DMS53 (cell line): ENCODE data around the gene PPFIA4.

Experiments
- DNase-seq: peaks from one replicate; lab custom pipeline; 2025; lab: John Stamatoyannopoulos, UW

PPFIA4 gene

DNA sequence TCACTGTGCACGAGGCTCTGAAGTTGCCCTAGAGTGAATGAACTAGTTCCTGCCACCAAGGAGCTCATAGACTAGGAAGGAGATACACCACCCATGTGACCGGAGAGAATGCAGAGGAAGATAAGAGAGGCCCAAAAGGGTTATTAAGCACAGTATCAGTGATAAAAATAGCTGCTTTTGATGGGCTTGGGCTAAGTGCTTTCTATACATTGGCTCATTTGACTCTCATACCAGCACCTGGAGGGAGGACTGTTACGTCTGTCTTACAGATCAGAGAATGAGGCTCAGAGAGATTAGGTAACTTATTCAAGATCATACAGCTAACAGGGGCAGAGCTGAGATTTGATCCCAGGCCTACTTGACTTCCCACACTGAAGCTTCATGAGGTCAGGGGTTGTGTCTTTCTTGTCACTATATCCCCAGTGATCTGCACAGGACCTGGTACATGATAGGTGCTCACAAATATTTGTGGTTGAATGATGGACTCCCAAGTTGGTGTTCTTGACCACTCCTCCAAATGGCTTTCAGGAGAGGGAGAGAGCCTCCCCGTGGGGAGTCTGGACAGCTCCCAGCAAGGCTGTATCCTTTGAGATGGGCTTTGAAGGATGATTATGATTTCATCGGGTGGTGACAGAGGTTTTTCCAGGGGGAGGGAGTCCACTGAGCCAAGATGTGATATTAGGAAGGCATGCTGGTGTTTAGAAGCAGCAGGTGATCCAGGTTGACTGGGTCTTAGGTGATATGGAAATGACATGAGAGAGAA lies 14.4 kb downstream of the PPFIA4 start:
- no peak for DNase-seq

DNA sequence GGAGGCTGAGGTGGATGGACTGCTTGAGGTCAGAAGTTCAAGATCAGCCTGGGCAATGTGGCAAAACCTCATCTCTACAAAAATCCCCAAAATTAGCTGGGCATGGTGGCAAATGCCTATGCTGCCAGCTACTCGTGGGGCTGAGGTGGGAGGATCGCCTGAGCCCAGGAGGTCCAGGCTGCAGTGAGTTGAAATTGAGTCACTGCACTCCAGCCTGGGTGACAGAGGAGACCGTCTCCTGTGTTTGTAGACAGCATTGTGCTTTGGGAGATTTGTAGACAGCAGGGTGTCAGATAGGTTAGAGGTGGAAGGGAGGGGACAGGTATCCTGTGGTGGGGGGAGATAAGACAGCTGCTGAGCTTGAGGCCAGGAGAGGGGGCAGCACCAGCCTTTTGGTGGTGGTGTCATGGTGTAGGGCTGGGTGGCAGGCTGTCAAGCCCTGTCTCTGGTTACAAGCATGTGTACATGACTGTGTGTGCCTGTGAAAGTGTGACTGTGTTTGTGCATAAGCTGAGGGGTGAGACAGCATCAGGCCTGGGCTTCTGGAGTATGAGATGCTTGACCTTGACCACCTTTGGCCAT lies 15.2 kb downstream of the PPFIA4 start:
- DNase-seq = no peak

DNA sequence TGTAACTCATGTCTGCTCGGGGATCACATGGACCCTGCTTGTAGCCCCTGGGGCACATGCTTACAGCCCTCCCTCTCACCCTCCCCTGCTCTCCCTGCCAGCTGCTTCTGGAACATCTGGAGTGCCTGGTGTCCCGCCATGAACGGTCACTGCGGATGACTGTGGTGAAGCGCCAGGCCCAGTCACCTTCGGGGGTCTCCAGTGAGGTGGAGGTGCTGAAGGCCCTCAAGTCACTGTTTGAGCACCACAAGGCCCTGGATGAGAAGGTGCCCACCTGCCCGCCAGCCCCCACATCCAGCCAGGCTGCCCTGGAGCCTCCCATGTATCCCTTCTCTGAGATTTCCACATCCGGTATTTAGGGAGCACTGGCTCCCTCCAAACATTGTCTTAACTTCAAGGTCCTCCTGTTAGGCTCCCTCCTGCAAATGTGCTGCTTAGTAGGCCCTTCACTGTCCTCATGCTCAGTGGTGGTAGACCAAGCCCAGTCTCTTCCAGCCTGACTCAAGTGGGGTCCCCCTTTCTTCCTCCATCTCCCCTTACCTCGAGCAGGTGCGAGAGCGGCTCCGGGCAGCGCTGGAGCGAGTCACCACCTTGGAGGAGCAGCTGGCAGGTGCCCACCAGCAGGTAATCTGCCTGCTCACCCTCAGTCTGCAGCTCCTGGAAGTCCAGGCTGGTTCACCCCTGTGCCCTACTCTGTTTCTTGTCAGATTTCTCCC lies 17.7 kb downstream of the PPFIA4 start:
- DNase-seq = no peak

DNA sequence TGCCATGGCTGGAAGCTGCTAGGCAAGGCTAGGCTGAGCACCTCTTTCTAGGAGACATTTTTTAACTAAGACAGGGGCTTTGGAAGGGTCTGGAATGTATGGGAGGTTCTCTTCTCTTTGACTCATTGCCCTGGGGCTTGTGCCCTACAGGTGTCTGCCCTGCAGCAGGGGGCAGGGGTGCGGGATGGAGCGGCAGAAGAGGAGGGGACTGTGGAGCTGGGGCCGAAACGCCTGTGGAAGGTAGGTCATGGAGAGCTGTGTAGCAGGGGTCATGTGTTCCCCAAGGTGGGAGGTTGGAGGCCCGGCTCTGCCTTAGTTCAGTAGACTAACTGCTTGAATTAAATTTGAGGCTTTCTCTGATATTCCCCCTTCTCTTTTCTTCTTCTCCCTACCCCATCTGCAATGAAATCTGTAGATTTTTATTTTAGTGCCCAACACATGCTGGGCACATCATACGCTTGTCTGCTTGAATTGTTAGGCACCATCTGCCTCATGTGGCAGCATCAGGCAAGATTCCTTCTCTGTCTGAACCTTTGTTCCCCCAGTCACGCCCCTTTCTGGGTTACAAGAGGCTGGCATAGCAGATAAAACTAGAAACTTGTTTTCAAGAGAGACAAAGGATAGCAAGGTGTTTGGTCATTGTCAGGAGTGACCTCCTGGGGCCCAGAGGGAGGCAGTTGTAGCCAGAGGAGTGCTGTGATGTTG lies 18.4 kb downstream of the PPFIA4 start:
- DNase-seq = no peak

DNA sequence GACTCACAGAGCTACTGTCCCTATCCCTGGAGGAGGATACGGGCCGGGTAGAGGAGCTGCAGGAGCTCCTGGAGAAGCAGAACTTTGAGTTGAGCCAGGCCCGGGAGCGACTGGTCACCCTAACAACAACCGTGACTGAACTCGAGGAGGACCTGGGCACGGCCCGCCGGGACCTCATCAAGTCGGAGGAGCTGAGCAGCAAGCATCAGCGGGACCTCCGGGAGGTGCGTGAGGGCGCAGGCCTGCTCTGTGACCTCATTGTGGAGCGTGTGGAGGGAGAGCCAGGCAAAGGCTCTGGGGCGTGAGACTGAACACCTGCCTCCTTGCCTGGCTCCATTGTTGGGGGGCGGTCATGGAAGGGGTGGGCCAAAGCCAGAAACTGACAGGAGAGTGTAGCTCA lies 19.0 kb downstream of the PPFIA4 start:
- no peak for DNase-seq

DNA sequence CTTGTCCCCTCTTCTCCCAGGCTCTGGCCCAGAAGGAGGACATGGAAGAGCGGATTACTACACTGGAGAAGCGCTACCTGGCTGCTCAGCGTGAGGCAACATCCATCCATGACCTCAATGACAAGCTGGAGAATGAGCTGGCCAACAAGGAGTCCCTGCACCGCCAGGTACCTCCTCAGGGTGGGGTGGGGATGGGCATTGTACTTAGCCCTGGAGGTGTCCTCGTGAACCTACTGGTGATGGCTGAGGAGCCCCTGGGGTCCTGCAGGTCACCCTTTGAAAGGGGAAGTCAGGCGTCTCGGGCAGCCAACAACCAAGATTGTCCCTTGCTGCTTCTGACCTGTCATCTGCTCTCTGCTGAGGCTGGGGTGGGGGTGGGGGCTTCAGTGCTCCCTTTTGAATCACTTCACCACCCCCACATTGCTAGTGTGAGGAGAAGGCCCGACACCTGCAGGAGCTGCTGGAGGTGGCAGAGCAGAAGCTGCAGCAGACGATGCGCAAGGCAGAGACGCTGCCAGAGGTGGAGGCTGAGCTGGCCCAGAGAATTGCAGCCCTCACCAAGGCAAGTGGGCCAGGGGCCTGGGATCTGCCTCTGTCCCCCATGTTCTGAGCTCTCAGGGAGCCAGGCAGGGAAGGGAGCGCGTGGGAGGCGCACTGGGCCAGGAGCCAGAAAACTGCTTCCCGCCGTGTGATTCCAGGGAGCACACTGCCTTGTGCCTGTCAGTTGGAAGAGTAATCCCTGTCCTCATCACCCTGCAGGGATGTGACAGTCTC lies 19.7 kb downstream of the PPFIA4 start:
- DNase-seq = no peak

DNA sequence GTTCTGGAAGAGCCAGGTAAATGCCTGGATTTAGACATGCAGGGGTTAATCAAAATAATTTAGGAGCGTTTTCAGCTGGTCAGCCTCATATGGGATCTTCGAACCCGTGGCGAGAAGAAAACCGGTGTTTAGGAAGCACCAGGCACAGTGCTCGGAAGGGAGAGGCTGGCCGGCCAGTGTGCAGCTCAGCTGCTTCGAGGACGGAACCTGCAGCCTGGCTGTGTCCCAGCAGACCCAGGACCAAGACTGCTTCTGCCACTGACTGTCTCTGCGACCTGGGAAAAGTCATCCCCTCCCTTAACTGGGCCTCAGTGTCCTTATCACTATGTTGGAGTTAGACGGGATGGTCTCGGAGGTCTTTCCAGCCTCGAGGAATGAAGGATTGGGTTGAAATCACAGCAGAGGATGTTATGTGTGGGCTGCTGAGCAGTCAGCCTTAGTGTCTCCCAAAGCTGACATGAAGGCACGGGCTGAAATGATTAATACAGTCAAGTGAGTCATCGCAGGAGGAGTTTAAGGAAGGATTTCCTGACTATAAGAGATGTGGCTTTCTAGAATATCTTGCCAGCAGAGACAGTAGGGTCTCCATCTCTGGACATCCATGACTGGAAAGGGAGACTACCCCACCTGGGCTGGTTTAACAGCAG lies 20.8 kb downstream of the PPFIA4 start:
- peak; percentile 43 for DNase-seq

DNA sequence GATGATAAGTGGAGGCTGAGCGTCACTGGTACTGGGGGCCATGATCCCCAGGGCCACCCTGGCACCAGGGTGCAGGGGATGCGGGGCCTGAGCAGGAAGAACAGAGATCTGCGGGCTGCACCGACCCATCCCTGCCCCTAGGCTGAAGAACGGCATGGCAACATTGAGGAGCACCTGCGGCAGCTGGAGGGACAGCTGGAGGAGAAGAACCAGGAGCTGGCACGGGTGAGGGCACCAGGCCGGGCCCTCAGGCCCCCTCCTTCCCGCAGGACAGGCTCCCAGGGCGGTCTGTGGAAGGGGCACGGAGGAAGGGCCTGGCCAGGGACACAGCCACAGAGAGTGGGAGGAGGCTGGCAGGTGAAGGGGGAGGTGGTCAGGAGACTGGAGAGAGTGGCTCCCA lies 21.8 kb downstream of the PPFIA4 start:
- DNase-seq = no peak

DNA sequence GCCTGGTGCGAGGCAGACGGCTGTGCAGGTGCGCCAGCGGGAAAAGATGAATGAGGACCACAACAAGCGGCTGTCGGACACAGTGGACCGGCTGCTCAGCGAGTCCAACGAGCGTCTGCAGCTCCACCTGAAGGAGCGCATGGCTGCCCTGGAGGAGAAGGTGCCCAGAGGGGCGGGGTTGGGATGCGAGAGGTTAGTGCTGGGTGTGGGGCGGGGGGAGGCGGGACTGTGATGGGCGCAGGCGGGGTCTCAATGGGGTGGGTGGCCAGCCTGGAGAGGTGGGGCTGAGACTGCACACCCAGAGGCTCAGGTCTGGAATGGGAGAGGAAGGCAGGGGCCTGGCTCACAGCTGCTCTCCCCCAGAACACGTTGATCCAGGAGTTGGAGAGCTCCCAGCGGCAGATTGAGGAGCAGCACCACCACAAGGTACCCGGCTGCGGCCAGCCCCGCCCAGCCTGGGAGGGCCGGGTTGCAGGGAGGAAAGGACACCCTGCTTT lies 22.3 kb downstream of the PPFIA4 start:
- DNase-seq = no peak

DNA sequence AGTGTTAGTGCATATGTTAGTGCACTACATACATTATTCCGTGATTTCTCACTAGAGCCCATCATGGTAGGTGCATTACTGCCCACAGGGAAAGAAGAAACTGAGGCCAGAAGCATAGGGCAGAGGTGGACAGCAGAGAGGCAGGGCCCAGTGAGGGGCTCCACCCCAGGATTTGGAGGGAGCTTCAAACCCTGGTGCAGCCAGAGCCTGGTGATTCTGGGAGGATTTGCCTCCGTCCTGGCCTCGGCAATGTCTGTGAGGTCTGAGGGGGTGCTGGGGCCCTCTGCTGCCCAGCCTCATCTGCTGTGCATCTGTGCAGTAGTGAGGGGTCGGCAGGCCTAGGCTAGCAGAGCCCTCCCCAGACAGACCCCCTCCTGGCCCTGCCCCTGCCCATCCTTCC lies 22.8 kb downstream of the PPFIA4 start:
- DNase-seq = no peak

DNA sequence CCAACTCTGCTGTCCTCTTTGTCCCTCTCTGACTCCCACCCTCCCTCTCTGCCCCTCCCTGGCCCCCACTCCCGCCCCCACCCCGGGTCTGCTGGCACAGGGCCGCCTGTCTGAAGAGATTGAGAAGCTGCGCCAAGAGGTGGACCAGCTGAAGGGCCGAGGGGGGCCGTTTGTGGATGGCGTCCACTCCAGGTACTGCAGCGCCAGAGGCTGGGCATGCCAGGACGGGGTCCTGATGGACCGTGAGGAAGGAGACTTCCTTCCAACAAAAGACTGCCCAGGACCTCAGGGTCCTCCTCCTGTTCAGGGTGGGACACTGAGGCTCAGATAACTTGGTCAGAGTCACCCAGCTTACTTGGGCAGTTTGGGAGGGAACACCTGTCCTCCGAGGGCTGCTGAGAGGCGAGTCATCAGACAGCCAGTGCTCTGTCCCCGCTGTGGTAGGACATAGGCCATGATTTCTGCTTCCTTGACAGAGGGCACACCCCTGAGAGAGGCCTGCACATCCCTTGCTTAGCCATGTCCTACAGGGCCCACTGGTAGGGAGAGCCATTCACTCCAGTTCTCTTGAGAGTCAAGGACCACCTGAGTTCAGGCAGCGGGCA lies 23.4 kb downstream of the PPFIA4 start:
- peak; percentile 23 for DNase-seq

DNA sequence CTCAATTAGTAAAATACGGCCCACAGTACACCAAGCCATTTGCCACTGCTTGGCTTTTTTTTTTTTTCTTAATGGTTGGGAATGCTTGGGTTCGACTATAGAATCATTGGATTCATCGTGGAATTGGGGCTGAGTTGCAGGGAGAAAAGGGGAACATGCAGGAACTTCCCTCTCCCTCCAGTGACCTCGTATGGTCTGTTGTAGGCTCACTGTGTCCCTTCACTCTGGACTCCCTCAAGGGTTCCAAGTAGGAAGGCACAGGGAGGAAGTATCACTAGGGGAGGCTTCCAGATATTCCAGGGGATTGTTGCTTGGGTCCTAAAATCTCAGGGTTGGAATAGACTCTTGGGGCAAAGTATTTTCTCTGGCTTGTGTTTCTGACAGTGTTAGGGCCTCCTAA lies 24.5 kb downstream of the PPFIA4 start:
- no peak for DNase-seq

DNA sequence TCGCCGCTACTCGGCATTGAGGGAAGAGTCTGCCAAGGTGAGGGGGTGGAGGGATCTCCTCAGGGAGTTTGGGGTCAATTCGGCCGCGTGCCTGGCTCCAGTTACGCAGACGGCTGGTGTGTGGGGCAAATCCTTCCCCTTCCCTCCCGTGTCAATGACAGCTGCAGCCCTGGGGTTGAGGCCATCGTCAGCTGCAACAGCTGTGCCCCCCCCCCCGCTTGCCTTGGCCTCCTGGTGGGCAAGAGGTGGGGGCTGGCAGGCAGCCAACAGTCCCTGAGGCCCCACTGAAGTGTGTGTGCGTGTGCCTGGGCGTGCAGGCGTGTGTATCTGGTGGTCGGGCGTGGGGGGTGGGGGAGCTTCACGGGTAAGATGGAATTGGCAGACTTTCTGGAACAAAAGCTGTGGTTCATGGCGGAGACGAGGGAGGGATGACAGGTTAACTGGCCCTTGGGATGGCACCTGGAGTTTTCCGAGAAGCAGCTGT lies 25.6 kb downstream of the PPFIA4 start:
- DNase-seq = no peak

DNA sequence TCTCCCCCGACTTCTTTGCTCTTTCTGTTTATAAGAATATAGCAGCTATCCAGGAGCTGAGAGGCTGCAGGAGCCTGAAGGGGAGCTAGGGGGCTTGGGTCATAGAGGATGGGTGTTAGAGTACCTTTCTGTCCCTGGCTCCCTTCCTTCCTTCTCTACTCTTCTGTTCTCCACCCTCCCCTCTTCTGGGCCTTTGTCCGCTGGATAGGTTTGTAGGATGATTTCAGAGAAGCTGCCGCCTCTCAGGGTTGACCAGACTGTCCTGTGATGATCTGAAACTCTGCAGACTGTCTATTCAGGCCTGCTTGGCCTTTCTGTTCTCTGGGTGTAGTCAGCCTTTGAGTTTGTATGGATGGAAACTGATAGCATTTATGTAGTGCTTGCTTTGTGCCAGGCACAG lies 26.3 kb downstream of the PPFIA4 start:
- no peak for DNase-seq

DNA sequence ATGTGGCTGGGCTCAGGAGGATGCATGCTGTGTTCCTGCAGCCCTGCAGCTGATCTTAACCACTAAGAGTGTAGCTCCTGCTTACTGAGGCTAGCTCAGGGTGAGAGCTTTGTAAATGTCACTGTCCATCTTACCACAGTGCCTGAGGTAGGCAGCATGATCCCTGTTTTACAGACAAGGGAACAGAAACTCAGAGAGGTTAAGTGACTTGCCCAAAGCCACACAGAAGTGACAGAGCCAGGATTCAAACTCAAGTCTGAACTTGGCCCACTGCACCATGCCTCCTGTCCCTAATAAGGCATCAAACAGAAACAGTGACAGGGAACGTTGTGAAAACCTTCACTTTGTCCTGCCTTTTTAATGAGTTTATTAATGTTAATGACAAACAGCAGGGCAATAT lies 27.9 kb downstream of the PPFIA4 start:
- DNase-seq = no peak

DNA sequence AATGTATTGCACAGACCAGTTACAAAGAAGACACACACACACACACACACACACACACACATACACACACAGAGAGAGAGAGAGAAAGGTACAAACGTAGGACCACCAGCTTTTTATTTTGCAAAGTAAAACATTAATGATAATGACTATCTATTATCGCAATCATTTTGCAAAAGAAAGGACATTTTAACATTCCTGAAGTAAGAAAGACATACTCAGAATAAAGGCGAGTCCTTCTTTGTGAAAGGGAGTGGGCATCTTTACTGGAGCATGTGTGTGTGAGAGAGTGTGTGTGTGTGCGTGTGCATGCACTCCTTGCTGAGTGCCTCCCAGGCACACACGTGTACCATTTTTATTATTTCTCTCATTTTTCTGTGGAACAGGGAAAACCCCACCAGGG lies 28.4 kb downstream of the PPFIA4 start:
- no peak for DNase-seq

DNA sequence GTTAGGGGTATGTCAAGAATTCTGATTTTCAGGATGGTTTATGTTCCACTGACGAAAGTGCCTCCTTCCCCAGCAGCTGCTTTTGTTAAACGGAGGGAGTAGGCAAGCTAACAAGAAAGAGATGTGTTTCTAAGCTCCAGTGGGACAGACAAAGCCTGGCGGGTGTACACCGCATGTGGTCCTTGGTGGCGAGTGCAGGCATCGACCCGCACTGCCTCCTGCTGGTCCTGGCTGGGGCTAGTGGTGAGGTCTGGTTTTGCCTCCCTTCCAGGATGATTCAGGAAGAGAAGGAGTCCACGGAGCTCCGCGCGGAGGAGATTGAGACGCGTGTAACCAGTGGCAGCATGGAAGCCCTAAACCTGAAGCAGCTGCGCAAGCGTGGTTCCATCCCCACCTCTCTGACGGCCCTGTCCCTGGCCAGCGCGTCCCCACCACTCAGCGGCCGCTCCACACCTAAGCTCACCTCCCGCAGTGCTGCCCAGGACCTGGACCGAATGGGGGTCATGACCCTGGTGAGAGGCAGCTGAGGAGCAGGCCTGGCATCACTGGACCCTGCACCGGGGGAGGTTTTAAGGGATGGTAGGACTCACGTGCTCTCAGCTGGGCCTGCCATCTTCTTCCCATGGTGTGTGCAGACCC lies 29.0 kb downstream of the PPFIA4 start:
- peak; percentile 29 for DNase-seq

DNA sequence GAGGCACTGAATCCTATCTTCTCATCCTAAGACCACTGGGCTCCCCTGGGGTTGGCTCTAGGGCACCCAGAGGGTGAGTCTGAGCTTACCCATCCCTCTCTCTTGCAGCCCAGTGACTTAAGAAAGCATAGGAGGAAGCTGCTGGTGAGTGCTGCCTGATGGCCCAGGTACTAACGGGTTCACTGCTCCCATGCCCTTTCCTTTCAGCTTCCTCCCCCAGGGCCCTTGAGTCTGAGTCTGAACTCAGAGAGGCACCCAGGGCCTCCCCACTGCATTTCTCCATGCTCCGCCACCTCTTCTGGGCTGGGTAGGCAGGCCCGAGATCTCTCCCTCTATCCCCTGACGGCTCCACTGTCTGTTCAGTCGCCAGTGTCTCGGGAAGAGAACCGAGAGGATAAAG lies 29.7 kb downstream of the PPFIA4 start:
- no peak for DNase-seq

DNA sequence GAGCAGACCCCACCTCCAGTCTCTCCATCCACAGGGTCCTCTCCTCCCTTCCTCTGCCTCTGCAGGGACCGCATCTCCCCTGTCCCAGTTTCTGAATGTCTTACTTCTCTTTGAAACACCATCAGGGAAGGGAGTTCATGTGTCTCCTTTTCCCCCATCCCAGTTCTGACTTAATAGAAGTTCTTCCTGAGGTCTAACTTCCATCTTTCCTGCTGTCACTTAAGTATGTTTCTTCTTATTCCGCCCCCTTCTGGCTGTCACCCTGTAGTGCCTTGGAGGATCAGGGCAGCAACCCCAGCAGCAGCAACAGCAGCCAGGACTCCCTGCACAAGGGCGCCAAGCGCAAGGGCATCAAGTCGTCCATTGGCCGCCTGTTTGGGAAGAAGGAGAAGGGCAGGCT lies 30.2 kb downstream of the PPFIA4 start:
- DNase-seq = peak; percentile 16
